ENCODE data around the gene NFRKB.

DNA sequence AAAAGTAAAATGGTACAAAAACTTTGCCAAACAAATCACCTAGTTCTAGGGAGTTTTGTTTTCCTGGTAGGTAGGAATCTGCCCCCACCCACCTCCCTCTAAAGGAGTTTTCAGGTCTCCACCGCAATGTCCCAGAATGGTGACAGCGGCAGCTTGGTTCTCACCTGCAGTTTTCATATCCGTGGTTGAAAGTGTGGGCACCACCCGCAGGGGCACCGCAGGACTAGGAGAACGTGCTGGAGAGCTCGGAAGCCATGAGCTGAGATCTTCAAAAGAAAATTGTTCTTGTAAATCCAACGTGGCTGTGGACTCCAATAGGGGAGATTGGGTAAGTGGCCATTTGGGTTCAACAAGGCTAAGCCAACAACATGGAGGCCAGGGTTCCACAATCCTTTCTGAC, 10.8 kb downstream of the NFRKB start:
- TF ChIP-seq POLR2A (IDR thresholded peaks at IDR 0.05), result no peak
- no peak for TF ChIP-seq CTCF (IDR thresholded peaks at IDR 0.05)

Data from gastroesophageal sphincter (tissue), 3 donors.